ENCODE results near the gene KRT28.

Gene KRT28

GRCh38 chr17:40810494-40810893 lies 10.7 kb upstream of the KRT28 start (continued):
- no peak for TF ChIP-seq ZNF280D (tag by site-specific recombination; IDR thresholded peaks at IDR 0.05)
- TF ChIP-seq ZNF266 (tag by site-specific recombination; IDR thresholded peaks at IDR 0.05; ENCODE audit: low read depth), result no peak
- TF ChIP-seq KLF8 (tag by site-specific recombination; IDR thresholded peaks at IDR 0.05), result no peak; the same call in 1 of the 2 replicates
- no peak for TF ChIP-seq ZNF677 (tag by site-specific recombination; IDR thresholded peaks at IDR 0.05)
- no peak for TF ChIP-seq GFI1B (tag by site-specific recombination; IDR thresholded peaks at IDR 0.05)
- TF ChIP-seq KLF9 (tag by site-specific recombination; IDR thresholded peaks at IDR 0.05; ENCODE audit: low read depth), result no peak
- TF ChIP-seq ZNF138 (tag by site-specific recombination; IDR thresholded peaks at IDR 0.05; ENCODE audit: borderline replicate concordance), result no peak
- TF ChIP-seq ZNF514 (tag by site-specific recombination; IDR thresholded peaks at IDR 0.05), result no peak
- no peak for TF ChIP-seq ZNF785 (tag by site-specific recombination; IDR thresholded peaks at IDR 0.05)
- no peak for TF ChIP-seq ZNF16 (tag by site-specific recombination; IDR thresholded peaks at IDR 0.05; ENCODE audit: low read depth)
- no peak for TF ChIP-seq ZNF302 (tag by site-specific recombination; IDR thresholded peaks at IDR 0.05; ENCODE audit: low read depth)
- no peak for TF ChIP-seq ZNF174 (tag by site-specific recombination; IDR thresholded peaks at IDR 0.05)
- no peak for TF ChIP-seq ZNF585B (tag by site-specific recombination; IDR thresholded peaks at IDR 0.05)
- TF ChIP-seq TSHZ1 (tag by site-specific recombination; IDR thresholded peaks at IDR 0.05; ENCODE audit: borderline replicate concordance), result 0 out of 2 replicates have a peak, but pooled peaks have one; percentile 19
- TF ChIP-seq ZNF175 (tag by site-specific recombination; IDR thresholded peaks at IDR 0.05), result no peak
- TF ChIP-seq PRDM1 (tag by site-specific recombination; IDR thresholded peaks at IDR 0.05), result peak; percentile 88
- TF ChIP-seq ZNF2 (tag by site-specific recombination; IDR thresholded peaks at IDR 0.05), result no peak
- TF ChIP-seq OSR2 (tag by site-specific recombination; IDR thresholded peaks at IDR 0.05), result peak; percentile 52; the same call in 1 of the 2 replicates
- no peak for TF ChIP-seq FEZF1 (tag by site-specific recombination; IDR thresholded peaks at IDR 0.05)
- no peak for TF ChIP-seq ZNF623 (tag by site-specific recombination; IDR thresholded peaks at IDR 0.05)
- TF ChIP-seq ZNF223 (tag by site-specific recombination; IDR thresholded peaks at IDR 0.05), result no peak
- 0 out of 2 replicates have a peak, but pooled peaks have one; percentile 32 for TF ChIP-seq ZNF629 (tag by site-specific recombination; IDR thresholded peaks at IDR 0.05)
- no peak for TF ChIP-seq ZNF394 (tag by site-specific recombination; IDR thresholded peaks at IDR 0.05; ENCODE audit: borderline replicate concordance)
- TF ChIP-seq ZNF169 (tag by site-specific recombination; IDR thresholded peaks at IDR 0.05), result no peak
- peak; percentile 82 for TF ChIP-seq ZNF600 (tag by site-specific recombination; IDR thresholded peaks at IDR 0.05)
- peak; percentile 40; the same call in 1 of the 2 replicates for TF ChIP-seq YY2 (tag by site-specific recombination; IDR thresholded peaks at IDR 0.05)
- TF ChIP-seq ZNF521 (tag by site-specific recombination; IDR thresholded peaks at IDR 0.05), result no peak
- no peak for TF ChIP-seq ZFP41 (tag by site-specific recombination; IDR thresholded peaks at IDR 0.05; ENCODE audit: borderline replicate concordance)
- TF ChIP-seq TCF7L2 (IDR thresholded peaks at IDR 0.05; ENCODE audit: borderline replicate concordance, low read depth, low read length), result no peak
- no peak for TF ChIP-seq ZNF121 (tag by site-specific recombination; IDR thresholded peaks at IDR 0.05)
